Upper lobe of right lung (tissue), 1 donor: ENCODE results near the gene ECE1. TPM values are rescaled to one million over a fixed set of nuclear protein-coding genes. Genes with fewer than 3 reads are reported as not detected.
A peak's percentile ranks its signal among the peaks of the same experiment; 100 is the strongest.

Experiments
- ATAC-seq: fragments of 200-7000 bp; cut with Tn5 transposase; one replicate; pipeline ENCODE4 v1.9.1; 2020; ENCODE audit warnings: mild to moderate bottlenecking, moderate library complexity
- DNase-seq: peaks from one replicate; pipeline ENCODE4 v3.0.0-alpha.2; 2020
- H3K27ac ChIP-seq: fragments of 200-600 bp; one replicate; pipeline ENCODE4 v1.8.0; 2022
- H3K27me3 ChIP-seq: fragments of 200-600 bp; one replicate; pipeline ENCODE4 v1.8.0; 2022; ENCODE audit warnings: mild to moderate bottlenecking
- H3K36me3 ChIP-seq: fragments of 200-600 bp; one replicate; pipeline ENCODE4 v1.8.0; 2022
- H3K4me1 ChIP-seq: fragments of 200-600 bp; one replicate; pipeline ENCODE4 v1.8.0; 2022
- H3K4me3 ChIP-seq: fragments of 200-600 bp; one replicate; pipeline ENCODE4 v1.8.0; 2022; ENCODE audit warnings: mild to moderate bottlenecking
- H3K9me3 ChIP-seq: fragments of 200-600 bp; one replicate; pipeline ENCODE4 v1.8.0; 2022
- CTCF ChIP-seq: fragments of 200-600 bp; IDR thresholded peaks from one replicate; pipeline ENCODE4 v1.8.0; 2022; ENCODE audit warnings: antibody characterized with exemption
- intact Hi-C: fragments of 100-400 bp; cut with DNase I; formaldehyde crosslinking; loops from one replicate; pipeline ENCODE4 v1.11.0; 2022
- total RNA-seq: library from RNA; stranded (reverse); fragmentation: NEBNext Ultra II Directional; extraction: Animal tissue kit (Norgen Biotek cat#: 25700); gene quantifications from one replicate; pipeline ENCODE4 v1.2.1, GENCODE V29; 2021
- donor health status: DM: no; HTN: yes; CAD: no; lungs with severe emphysema.

Gene ECE1
- total RNA-seq, 1 donor from 2014 or later = 108 TPM

- DNase-seq (no peak), ATAC-seq (no peak)
- peaks cover 4% of the 10 kb centered on the region for H3K4me1 ChIP-seq
- intact Hi-C loops = no loop called here
- no peak overlapping the region for H3K27ac ChIP-seq
- H3K36me3 ChIP-seq = no peaks in the 10 kb centered on the region
- TF ChIP-seq CTCF = no peak
- no peaks in the 10 kb centered on the region for H3K9me3 ChIP-seq
- no peaks in the 10 kb centered on the region for H3K27me3 ChIP-seq
- H3K4me3 ChIP-seq = no peak overlapping the region
These were observed 14.2 kb upstream of the ECE1 start for GRCh38 chr1:21304488-21304887.

GRCh38 chr1:21302747-21303715, 12.8 kb upstream of the ECE1 start:
- Histone ChIP-seq H3K9me3 (no peaks in the 10 kb centered on the region), H3K36me3 (no peaks in the 10 kb centered on the region), H3K27me3 (no peaks in the 10 kb centered on the region), H3K4me1 (peaks cover 4% of the 10 kb centered on the region), H3K4me3 (no peak overlapping the region), H3K27ac (no peak overlapping the region)
- no peak for TF ChIP-seq CTCF
- ATAC-seq (peak; percentile 36), DNase-seq (no peak)
- intact Hi-C loops = no loop called here

GRCh38 chr1:21301794-21302440, 11.7 kb upstream of the ECE1 start:
- peaks cover 4% of the 10 kb centered on the region for H3K4me1 ChIP-seq
- no peak for TF ChIP-seq CTCF
- DNase-seq (no peak), ATAC-seq (no peak)
- H3K4me3 ChIP-seq = no peak overlapping the region
- intact Hi-C loops = no loop called here
- no peak overlapping the region for H3K27ac ChIP-seq
- H3K9me3 ChIP-seq = no peaks in the 10 kb centered on the region
- no peaks in the 10 kb centered on the region for H3K27me3 ChIP-seq
- no peaks in the 10 kb centered on the region for H3K36me3 ChIP-seq

GRCh38 chr1:21300774-21301173, 10.5 kb upstream of the ECE1 start:
- Histone ChIP-seq H3K4me1 (peaks cover 4% of the 10 kb centered on the region), H3K9me3 (no peaks in the 10 kb centered on the region), H3K27ac (no peak overlapping the region), H3K27me3 (no peaks in the 10 kb centered on the region), H3K36me3 (no peaks in the 10 kb centered on the region), H3K4me3 (no peak overlapping the region)
- intact Hi-C loops = no loop called here
- TF ChIP-seq CTCF = no peak
- no peak for DNase-seq
- ATAC-seq = no peak

GRCh38 chr1:21299780-21300395, 9.6 kb upstream of the ECE1 start:
- H3K36me3 ChIP-seq = no peaks in the 10 kb centered on the region
- no peak for DNase-seq
- no peak overlapping the region for H3K27ac ChIP-seq
- no peaks in the 10 kb centered on the region for H3K9me3 ChIP-seq
- intact Hi-C loops = no loop called here
- no peak overlapping the region for H3K4me3 ChIP-seq
- H3K4me1 ChIP-seq = peaks cover 8% of the 10 kb centered on the region
- ATAC-seq = no peak
- no peaks in the 10 kb centered on the region for H3K27me3 ChIP-seq
- TF ChIP-seq CTCF = no peak
